GDM1 (cell line): Measurements from ENCODE around the gene IGLL1.
A peak's percentile ranks its signal among the peaks of the same experiment; 100 is the strongest.
"Not testable (repeated sequence)": the region's sequence is repeated elsewhere in the genome, so short reads cannot be mapped to it uniquely, and the experiment has no call there.

ENCODE experiments used
- DNase-seq: peaks from one replicate; lab custom pipeline; 2025; lab: John Stamatoyannopoulos, UW

The IGLL1 gene

DNA sequence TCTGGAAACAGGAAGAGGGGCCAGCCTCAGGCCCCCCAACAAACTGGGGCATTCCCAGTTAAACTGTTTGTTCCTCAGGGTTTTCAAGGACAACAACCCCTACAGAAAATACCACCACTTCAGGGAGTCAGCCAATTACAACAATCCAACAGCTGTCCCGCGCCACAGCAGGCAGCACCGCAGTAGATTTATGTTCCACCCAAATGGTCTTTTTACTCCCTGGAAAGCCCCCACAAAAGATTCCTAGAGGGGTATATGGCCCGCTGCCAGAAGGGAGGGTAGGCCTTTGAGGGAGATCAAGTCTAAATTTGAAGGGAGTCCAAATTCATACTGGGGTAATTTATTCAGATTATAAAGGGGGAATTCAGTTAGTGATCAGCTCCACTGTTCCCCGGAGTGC is 39.3 kb downstream of the IGLL1 start:
- not testable (repeated sequence) for DNase-seq

DNA sequence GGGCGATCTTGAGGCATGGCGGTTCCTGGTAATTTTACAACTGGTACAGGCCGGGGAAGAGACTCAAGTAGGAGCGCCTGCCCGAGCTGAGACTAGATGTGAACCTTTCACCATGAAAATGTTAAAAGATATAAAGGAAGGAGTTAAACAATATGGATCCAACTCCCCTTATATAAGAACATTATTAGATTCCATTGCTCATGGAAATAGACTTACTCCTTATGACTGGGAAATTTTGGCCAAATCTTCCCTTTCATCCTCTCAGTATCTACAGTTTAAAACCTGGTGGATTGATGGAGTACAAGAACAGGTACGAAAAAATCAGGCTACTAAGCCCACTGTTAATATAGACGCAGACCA is 40.3 kb downstream of the IGLL1 start:
- DNase-seq = not testable (repeated sequence)

DNA sequence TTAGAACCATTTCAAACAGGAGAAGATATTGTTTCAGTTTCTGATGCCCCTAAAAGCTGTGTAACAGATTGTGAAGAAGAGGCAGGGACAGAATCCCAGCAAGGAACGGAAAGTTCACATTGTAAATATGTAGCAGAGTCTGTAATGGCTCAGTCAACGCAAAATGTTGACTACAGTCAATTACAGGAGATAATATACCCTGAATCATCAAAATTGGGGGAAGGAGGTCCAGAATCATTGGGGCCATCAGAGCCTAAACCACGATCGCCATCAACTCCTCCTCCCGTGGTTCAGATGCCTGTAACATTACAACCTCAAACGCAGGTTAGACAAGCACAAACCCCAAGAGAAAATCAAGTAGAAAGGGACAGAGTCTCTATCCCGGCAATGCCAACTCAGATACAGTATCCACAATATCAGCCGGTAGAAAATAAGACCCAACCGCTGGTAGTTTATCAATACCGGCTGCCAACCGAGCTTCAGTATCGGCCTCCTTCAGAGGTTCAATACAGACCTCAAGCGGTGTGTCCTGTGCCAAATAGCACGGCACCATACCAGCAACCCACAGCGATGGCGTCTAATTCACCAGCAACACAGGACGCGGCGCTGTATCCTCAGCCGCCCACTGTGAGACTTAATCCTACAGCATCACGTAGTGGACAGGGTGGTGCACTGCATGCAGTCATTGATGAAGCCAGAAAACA is 40.8 kb downstream of the IGLL1 start:
- peak; percentile 92 for DNase-seq

DNA sequence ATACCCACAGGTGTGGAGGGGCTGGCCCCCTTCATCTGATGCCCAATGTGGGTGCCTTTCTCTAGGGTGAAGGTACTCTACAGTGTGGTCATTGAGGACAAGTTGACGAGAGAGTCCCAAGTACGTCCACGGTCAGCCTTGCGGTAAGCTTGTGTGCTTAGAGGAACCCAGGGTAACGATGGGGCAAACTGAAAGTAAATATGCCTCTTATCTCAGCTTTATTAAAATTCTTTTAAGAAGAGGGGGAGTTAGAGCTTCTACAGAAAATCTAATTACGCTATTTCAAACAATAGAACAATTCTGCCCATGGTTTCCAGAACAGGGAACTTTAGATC is 41.4 kb downstream of the IGLL1 start:
- DNase-seq = not testable (repeated sequence)

DNA sequence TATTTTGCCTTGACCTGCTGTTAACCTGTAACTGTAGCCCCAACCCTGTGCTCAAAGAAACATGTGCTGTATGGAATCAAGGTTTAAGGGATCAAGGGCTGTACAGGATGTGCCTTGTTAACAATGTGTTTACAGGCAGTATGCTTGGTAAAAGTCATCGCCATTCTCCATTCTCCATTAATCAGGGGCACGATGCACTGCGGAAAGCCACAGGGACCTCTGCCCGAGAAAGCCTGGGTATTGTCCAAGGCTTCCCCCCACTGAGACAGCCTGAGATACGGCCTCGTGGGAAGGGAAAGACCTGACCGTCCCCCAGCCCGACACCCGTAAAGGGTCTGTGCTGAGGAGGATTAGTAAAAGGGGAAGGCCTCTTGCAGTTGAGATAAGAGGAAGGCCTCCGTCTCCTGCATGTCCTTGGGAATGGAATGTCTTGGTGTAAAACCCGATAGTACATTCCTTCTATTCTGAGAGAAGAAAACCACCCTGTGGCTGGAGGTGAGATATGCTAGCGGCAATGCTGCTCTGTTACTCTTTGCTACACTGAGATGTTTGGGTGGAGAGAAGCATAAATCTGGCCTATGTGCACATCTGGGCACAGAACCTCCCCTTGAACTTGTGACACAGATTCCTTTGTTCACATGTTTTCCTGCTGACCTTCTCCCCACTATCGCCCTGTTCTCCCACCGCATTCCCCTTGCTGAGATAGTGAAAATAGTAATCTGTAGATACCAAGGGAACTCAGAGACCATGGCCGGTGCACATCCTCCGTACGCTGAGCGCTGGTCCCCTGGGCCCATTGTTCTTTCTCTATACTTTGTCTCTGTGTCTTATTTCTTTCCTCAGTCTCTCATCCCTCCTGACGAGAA is 42.0 kb downstream of the IGLL1 start:
- DNase-seq = not testable (repeated sequence)

DNA sequence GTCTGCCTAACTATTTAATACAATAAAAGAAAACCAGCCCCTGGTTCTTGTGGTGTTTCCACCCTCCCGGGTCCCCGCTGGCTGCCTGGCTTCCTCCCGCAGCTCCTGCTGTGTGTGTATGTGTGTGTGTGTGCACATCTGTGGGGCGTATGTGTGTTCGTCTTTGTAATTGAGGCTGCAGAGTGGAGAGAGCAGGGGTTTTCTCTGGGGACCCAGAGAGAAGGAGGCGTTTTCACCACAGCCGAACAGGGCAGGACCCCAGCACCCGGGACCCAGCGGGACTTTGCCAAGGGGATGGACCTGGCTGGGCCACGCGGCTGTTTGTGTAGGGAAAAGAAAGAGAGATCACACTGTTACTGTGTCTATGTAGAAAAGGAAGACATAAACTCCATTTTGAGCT is 42.7 kb downstream of the IGLL1 start:
- DNase-seq = peak; percentile 23

DNA sequence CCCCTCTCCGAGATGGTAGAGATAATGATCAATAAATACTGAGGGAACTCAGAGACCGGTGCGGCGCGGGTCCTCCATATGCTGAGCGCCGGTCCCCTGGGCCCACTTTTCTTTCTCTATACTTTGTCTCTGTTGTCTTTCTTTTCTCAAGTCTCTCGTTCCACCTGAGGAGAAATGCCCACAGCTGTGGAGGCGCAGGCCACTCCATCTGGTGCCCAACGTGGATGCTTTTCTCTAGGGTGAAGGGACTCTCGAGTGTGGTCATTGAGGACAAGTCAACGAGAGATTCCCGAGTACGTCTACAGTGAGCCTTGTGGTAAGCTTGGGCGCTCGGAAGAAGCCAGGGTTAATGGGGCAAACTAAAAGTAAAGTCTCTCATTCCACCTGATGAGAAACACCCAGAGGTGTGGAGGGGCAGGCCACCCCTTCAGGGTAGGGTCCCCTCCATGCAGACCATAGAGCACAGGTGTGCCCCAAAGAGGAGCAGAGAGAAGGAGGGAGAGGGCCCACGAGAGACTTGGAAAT is 43.2 kb downstream of the IGLL1 start:
- DNase-seq = no peak

DNA sequence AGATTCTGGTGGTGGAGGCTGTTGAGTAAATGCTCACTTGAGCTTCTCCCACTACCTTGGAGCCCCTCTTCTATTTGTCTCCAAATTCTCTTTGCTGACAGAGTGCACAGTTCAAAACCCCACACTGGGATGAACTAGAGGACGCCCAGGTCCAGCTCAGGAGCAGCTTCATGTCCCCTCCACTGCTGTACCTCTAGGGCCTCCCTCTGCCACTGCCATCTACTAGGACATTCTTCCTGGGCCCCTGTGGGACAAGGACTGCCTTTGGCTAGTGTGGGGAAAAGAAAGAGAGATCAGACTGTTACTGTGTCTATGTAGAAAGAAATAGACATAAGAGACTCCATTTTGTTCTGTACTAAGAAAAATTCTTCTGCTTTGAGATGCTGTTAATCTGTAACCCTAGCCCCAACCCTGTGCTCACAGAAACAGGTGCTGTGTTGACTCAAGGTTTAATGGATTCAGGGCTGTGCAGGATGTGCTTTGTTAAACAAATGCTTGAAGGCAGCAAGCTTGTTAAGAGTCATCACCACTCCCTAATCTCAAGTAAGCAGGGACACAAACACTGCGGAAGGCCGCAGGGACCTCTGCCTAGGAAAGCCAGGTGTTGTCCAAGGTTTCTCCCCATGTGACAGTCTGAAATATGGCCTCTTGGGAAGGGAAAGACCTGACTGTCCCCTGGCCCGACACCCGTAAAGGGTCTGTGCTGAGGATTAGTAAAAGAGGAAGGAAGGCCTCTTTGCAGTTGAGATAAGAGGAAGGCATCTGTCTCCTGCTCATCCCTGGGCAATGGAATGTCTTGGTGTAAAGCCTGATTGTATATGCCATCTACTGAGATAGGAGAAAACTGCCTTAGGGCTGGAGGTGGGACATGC is 44.1 kb downstream of the IGLL1 start:
- DNase-seq = peak; percentile 56

DNA sequence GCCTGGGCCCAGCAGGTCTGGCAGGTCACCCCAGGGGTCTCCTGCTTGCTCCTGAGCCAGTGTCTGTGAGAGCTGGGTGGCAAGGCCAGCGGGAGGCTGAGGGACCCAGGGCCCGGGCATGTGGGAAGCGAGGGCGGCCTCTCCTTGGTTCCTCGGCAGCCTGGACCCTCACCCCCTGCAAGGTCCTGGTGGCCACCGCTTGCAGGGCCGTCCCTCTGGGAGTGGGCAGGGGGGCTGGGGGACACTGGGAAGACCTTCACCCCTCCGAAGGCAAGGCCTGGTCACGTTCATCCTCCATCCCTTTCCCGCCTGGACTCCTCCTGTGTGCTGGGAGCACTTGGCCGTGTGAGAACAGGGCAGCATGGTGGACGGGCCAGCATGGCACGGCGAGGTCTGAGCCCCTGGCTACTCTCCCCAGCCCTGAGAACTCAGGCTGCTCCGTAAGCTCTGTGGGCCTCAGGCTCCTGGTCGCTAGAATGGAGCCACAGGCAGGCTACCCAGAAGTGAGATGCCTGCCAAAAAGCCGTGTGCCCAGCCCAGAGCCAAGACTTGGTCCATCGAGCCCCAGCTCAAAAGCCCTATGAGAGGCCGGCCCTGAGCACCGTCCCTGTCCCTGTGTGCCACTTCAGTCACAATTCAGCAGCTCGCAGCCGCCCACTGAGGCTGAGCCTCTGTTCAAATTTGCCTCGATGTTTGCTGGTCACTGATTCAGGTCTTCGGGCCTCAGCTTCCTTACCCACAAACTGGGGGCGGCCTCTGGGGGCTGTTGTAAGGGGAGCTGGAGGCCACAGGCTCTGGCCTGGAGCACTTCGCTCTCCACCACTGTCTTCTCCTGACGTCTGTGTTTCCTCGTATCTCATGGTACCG is 45.0 kb downstream of the IGLL1 start:
- no peak for DNase-seq

DNA sequence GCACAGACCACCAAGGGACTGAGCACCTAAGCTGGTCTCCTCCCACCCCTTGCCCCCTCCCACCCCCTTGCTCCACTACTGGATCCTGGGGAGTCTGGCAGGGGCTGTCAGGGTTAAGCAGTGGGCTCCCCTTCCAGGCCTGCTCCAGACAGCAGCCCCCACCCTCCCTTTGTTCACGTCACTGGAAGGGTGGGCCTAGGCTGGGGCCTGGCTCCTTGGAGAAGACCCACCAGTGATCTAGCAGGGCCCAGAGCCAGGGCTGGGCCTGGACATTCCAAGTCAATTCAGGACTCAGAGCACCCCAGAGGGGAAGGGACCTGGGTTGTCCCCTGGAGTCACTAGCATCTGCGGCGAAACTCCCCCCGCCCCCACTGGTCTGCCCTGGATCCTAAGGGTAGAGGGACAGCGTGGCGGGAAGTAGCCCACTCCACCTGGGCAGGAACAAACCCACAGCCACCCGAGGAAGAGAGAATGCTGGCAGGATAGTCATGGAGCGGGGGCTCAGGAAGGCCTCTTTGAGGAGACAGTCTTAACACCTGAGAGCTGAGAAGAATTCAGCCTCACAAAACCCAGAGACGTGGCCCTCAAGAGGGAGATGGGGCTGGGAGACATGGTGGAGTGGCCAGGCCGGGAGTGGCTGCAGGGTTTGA is 45.8 kb downstream of the IGLL1 start:
- DNase-seq = no peak

DNA sequence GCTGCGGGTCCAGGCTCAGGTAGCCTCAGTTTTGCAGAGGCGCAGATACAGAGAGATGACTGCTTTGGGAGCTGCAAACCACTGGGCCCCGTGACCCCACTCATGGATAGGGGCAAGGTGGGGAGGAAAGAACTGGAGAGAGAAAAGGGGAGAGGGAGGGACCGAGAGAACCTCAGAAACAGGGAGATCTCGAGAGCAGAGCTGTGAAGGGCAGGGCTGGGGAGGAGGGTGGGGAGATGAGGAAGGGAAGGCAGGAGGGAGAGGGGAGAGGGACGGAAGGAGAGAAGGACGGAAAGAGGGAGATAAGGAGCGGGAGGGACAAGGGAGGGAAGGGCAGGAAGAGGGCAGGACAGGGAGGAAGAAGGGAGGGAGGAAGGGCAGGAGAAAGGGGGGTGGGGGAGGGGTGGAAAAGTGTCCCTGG is 46.3 kb downstream of the IGLL1 start:
- peak; percentile 79 for DNase-seq

DNA sequence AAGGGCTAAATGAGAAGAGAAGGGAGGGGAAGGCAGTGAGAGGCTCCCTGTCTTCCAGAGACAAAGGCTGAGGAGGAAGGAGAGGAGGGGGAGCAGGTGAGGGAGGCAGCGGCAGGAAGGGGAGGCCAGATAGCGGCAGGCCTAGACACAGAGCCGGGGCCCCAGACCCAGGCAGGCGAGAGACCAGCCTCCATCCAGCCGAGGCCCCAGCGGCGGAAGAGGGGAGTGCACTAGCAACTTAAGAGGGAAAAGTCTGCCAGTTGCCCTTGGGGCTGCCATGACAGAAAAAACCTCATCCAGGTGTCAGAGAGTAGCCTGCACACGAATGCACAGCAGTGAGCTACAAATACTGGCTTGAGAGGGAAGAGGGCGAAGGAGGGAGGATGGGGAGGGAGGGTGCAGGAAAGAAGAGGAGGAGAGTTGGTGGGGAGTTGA is 46.7 kb downstream of the IGLL1 start:
- DNase-seq = peak; percentile 28

DNA sequence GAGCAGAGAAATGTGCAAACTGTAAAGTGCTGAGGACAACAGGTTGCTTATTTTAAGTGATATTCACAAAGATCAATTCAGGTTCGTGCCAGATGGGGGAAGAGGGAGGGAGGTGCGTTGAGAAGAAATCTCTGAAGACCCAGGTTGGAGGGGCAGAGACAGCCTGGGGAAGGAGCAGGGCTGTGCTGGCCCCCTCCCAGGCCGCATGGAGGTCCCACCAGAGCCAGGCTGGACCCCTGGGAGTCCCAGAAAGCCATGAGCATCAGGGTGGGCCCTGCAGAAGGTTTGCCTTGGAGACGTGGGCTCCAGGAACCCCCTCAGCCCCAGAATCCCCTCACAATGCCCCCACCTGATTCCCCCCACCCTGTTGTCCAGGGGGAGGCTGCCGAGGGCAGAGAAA is 47.4 kb downstream of the IGLL1 start:
- no peak for DNase-seq

DNA sequence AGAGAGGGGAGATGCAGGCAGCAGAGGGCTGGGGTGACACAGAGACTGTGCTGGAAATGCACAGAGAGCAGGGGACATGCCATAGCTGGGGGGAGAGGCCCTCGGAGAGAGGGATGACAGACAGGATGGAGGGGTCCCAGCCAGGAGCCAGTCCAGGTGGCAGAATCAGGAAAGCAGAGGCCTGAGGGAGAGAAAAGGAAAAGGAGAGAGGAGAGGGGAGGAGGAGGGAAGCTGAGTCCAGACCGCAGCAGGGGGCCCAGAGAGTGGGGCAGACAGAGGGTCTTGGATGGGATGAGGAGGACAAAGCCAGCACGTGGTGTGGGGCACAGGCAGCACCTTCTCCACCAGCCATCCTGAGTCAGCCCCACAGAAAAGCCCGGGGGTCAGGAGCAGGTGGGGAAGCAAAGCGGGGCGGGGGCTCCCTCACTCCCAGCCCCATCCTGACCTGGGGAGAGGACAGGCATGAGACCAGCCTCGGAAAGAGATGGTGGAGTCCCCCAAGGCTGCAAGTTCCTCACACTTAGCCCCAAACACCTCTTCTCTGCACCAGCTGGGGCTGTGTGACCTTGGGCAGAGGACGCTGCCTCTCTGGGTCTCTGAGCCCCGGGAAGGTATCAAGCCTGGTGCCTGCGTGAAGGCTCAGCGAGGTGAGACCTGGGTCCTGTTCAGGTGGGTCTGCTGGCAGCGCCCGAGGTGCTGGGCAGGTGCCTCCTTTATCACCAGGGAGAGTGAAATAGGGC is 48.0 kb downstream of the IGLL1 start:
- no peak for DNase-seq

DNA sequence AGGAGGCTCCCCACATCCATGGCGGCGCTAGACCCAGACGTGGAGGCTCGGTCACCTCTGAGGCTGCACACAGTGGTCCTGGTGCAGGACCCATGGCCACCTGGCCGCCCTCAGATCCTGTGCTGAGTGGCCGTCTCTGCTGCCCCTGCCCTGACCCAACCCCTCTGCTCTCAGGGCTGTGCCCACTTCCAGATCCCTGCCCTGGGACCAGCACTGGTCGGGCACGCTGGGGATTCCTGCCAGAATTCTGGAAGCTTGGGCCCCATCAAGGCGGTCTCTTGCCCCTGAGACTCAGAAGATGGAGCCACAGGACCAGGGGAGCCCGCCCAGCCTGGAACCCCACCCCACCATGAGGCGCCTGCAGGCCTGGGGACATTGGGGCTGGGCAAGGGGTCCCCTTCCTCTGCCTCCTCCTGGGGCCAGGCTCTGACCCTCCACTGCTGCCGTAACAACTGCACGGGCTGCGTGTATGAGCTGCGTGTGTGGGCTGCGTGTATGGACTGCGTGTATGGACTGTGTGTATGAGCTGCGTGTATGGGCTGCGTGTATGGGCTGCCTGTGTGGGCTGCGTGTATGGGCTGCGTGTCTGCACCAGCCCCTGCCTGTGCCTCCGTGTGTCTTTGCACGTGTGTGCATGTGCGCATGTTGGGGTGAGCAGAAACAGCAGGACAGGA is 48.7 kb downstream of the IGLL1 start:
- no peak for DNase-seq

DNA sequence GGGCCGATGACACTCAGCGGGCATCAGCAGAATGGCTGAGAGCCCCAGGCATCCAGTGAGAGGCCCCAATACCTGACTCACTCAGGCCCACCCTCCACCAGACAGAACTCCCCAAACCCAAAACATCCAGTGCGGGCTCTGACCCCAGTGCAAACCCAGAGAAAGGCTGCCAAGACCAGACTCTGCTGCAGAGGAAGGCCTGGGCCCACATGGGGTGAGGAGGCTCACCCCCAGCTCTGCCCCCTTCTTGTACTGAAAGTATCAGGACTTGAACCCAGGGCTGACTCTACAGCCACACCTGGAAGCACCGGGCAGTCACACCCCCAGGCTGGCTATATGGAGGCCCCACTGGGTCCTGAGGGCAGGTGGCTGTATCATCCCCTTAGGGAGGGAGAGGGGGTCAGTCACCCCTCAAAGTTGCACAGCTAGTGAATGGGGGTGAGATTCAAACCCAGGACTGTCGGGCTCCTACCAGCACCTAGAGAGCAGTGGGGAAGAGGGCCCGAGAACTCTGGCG is 49.3 kb downstream of the IGLL1 start:
- no peak for DNase-seq

DNA sequence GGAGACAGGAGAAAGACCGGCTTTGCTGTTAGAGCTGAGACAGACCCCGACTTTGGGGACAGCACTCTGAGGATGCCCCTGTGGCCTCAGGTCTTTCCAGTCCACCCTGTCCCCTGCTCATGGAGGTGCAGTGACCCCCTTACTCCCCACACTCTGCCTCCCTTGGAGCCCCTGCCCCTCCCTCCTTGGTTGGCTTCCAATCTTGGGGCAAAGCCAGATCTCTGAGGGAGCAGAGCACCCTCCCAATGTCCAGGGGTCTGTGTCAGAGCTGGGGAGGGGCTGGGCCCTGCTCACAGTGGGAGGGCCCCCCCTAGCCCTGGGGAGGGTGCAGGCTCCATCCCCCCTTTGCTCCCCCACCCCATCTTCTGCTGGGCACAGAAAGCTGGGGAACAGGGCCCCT is 50.0 kb downstream of the IGLL1 start:
- DNase-seq = no peak

DNA sequence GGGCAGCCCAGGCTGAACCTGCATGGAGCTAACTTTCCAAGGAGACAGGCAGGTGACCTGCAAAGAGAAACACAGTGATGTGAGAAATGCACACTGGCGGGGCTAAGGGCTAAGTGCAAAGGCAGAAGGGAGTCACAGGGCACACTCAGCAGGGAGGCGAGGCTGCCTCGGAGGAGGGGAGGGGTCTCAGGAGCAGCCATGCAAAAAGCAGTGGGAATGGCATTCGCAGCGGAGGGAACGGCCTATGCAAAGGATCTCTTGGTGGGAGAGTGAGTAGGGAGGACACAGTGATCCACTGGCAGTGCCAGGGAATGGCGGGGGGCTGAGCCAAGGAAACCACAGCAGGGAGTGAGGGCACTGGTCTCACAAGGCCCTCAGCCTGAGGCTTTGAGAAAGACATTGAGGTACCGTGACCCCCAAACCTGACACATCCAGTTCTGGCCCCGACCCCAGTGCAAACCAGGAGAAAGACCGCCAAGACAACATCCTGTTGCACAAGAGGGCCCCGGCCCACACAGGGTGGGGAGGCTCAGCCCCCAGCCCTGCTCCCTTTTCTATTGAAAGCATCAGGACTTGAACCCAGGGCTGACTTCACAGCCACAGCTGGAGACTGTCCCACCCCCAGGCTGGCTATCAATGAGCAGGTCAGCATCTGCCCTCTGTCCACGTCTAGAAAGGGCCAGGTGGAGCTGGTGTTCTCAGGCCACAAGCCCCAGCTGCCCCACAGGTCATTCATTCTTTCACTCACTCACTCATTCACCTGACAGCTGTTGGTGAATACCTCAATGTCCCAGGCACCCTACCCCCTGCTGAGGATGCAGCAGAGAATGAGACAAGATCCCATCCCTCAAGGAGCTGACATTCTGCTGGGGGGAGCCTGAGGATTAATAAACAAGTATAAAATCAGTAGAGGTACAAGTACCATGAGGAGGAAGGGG is 50.7 kb downstream of the IGLL1 start:
- DNase-seq = no peak
